Measurements from ENCODE around the gene KRT33B.

DNA sequence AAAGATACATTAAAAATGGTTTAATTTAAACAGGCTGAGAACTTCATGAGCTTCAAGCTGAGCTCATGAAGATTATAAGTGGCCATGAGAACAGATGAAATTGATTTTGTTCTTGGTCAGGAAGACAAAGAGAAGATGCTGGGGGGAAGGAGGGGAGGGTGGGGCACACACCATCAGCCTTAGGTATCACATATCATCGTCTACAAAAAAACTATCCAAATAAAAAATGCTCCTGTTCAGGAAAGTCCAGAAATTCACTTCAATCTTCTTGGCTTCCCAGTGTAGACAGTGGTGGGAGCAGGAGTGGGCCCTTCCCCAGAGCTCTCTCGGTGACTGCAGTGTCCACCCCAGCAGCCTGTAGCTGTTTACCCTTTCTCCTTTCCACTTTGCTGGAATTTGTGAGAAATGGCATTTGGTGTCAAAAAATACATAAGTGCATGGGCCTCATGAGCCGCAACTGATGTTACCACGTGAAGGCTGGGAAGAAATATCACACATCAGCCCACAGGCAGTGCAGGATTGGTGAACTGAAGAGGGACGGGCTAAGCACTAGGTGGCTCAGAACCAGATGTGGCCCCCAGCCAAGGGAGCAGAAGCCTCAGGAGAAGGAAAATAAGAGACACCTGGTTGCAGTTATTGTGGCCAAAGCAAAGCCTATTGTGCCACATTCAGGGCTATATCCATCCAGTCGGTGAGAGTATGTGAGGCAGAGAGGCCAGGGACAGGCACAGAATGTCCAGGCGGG lies 48.7 kb upstream of the KRT33B start:
- TF ChIP-seq, protein P1, sequence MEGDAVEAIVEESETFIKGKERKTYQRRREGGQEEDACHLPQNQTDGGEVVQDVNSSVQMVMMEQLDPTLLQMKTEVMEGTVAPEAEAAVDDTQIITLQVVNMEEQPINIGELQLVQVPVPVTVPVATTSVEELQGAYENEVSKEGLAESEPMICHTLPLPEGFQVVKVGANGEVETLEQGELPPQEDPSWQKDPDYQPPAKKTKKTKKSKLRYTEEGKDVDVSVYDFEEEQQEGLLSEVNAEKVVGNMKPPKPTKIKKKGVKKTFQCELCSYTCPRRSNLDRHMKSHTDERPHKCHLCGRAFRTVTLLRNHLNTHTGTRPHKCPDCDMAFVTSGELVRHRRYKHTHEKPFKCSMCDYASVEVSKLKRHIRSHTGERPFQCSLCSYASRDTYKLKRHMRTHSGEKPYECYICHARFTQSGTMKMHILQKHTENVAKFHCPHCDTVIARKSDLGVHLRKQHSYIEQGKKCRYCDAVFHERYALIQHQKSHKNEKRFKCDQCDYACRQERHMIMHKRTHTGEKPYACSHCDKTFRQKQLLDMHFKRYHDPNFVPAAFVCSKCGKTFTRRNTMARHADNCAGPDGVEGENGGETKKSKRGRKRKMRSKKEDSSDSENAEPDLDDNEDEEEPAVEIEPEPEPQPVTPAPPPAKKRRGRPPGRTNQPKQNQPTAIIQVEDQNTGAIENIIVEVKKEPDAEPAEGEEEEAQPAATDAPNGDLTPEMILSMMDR (IDR thresholded peaks at IDR 0.05; ENCODE audit: low read length), result no peak
- no peak for TF ChIP-seq EZH2 (IDR thresholded peaks at IDR 0.05; ENCODE audit: borderline replicate concordance, low read length)
